GM12873 (cell line): ENCODE results near the gene CEP250.

Experiments
- CTCF ChIP-seq: IDR thresholded peaks from 2 replicates; pipeline ENCODE4 v1.5.1; 2012; ENCODE audit warnings: low read depth, mild to moderate bottlenecking, moderate library complexity, low read length, control low read depth; ENCODE audit not compliant: insufficient read depth; ENCODE audit errors: missing control alignments

The CEP250 gene, protein sequence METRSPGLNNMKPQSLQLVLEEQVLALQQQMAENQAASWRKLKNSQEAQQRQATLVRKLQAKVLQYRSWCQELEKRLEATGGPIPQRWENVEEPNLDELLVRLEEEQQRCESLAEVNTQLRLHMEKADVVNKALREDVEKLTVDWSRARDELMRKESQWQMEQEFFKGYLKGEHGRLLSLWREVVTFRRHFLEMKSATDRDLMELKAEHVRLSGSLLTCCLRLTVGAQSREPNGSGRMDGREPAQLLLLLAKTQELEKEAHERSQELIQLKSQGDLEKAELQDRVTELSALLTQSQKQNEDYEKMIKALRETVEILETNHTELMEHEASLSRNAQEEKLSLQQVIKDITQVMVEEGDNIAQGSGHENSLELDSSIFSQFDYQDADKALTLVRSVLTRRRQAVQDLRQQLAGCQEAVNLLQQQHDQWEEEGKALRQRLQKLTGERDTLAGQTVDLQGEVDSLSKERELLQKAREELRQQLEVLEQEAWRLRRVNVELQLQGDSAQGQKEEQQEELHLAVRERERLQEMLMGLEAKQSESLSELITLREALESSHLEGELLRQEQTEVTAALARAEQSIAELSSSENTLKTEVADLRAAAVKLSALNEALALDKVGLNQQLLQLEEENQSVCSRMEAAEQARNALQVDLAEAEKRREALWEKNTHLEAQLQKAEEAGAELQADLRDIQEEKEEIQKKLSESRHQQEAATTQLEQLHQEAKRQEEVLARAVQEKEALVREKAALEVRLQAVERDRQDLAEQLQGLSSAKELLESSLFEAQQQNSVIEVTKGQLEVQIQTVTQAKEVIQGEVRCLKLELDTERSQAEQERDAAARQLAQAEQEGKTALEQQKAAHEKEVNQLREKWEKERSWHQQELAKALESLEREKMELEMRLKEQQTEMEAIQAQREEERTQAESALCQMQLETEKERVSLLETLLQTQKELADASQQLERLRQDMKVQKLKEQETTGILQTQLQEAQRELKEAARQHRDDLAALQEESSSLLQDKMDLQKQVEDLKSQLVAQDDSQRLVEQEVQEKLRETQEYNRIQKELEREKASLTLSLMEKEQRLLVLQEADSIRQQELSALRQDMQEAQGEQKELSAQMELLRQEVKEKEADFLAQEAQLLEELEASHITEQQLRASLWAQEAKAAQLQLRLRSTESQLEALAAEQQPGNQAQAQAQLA (N-terminal part only)

GRCh38 chr20:35454881-35455609 is at the start of gene CEP250:
TSS of gene CEP250 (plus strand) at chr20:35455598. CDS start at chr20:35462368, 6,770 bp downstream.
- TF ChIP-seq CTCF = no peak

- no peak for TF ChIP-seq CTCF
These were observed 49.6 kb upstream of the CEP250 start for GRCh38 chr20:35405775-35406174.

- TF ChIP-seq CTCF = no peak
These were observed 47.1 kb upstream of the CEP250 start for GRCh38 chr20:35408270-35408669.

GRCh38 chr20:35409542-35409941 is 45.9 kb upstream of the CEP250 start:
- TF ChIP-seq CTCF = no peak

DNA sequence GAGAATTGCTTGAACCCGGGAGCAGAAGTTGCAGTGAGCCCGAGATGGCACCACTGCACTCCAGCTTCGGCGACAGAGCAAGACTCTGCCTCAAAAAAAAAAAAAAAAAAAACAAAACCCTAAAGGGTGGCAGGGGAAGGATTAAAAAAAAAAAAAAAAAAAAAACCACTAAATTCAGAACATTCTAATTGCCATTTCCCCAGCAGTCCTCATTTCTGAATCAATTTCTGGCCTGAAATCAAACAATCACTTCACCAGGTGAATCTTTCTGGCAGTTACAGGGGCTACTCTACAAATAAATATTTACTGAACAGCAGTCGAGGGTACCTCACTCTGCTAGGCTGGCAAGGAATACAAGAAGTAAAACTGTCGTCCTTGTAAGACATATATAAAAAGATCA is 44.8 kb upstream of the CEP250 start:
- TF ChIP-seq CTCF = no peak

- TF ChIP-seq CTCF = no peak
These were observed 34.1 kb upstream of the CEP250 start for GRCh38 chr20:35421322-35421721.
